ENCODE measurements around the gene CSRNP3. TPM values are rescaled to one million over a fixed set of nuclear protein-coding genes. Genes with fewer than 3 reads are reported as not detected.

Gene CSRNP3
- total RNA-seq, 1 experiment from 2014 or later: 1.3 TPM

DNA sequence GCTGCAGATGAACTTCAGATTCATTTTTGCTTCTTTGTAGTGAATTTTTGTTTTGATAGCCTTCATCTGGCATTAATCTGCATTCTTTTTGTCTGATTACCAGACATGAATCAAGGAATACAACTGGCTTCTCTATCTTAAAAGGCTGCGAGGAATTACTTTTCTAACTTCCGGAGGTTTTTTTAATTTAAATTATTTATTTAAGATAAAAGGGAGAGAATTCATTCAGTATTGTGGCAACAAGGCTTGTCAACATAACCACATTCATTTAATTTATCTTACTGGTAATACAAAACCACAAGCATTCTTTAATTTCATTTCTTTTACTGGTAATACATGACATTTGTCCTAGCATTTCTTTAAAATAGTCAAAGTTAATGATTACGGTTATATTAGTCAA is 36.0 kb downstream of the CSRNP3 start:
- POLR2A ChIA-PET: no interaction called here
- Mint-ChIP-seq H3K27me3 (ENCODE audit: insufficient read depth, unreplicated experiment) (peaks cover 2% of the 10 kb centered on the region), H3K27ac (ENCODE audit: unreplicated experiment) (no peak overlapping the region), H3K4me1 (ENCODE audit: low read depth, unreplicated experiment) (no peaks in the 10 kb centered on the region), H3K9me3 (ENCODE audit: unreplicated experiment) (no peaks in the 10 kb centered on the region), H3K4me3 (ENCODE audit: unreplicated experiment) (no peak overlapping the region), H3K36me3 (ENCODE audit: insufficient read depth, unreplicated experiment) (no peaks in the 10 kb centered on the region)
- DNase-seq: no peak
- CTCF ChIA-PET: no interaction called here
- TF ChIP-seq, protein P1, sequence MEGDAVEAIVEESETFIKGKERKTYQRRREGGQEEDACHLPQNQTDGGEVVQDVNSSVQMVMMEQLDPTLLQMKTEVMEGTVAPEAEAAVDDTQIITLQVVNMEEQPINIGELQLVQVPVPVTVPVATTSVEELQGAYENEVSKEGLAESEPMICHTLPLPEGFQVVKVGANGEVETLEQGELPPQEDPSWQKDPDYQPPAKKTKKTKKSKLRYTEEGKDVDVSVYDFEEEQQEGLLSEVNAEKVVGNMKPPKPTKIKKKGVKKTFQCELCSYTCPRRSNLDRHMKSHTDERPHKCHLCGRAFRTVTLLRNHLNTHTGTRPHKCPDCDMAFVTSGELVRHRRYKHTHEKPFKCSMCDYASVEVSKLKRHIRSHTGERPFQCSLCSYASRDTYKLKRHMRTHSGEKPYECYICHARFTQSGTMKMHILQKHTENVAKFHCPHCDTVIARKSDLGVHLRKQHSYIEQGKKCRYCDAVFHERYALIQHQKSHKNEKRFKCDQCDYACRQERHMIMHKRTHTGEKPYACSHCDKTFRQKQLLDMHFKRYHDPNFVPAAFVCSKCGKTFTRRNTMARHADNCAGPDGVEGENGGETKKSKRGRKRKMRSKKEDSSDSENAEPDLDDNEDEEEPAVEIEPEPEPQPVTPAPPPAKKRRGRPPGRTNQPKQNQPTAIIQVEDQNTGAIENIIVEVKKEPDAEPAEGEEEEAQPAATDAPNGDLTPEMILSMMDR (IDR thresholded peaks at IDR 0.05; ENCODE audit: insufficient read depth in 1 of 2, low read depth in 1 of 2, low read length in 1 of 2, severe bottlenecking in 1 of 2, unreplicated experiment in 1 of 2): no peak
- Histone ChIP-seq H3K4me3 (ENCODE audit: low read depth, low read length) (no peak overlapping the region), H3K36me3 (ENCODE audit: control insufficient read depth, insufficient read depth, low read length) (no peaks in the 10 kb centered on the region), H3K4me1 (peaks cover 7% of the 10 kb centered on the region; the same call in 1 of the 2 replicates), H3K27me3 (replicated peaks; ENCODE audit: control insufficient read depth, insufficient read depth, low read length) (no peaks in the 10 kb centered on the region), H3K9me3 (no peaks in the 10 kb centered on the region)
- intact Hi-C loops (cut with micrococcal nuclease; ENCODE audit: unreplicated experiment): no loop called here
- BruUV-seq (replicated peaks): no TSS peak

DNA sequence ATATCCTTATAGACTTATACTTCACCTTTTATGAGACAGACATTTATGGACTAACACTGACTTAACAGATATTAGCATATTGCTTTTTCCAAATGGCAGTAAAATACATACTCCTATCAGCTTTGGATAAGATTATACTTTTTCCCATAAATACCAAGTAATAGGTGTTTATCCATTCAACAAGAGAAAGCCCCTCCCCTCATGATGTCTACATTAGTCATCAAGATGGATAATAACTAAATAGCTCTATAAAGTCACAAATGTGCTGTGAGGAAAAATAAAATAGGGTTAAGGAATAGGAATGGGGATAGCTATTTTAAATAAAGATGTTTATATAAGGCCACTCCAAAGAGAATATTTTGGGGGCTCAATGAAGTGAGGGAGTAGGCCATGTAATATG is 39.4 kb downstream of the CSRNP3 start:
- CTCF ChIA-PET: no interaction called here
- intact Hi-C loops (cut with micrococcal nuclease; ENCODE audit: unreplicated experiment): no loop called here
- peaks cover 2% of the 10 kb centered on the region for H3K27me3 Mint-ChIP-seq (ENCODE audit: insufficient read depth, unreplicated experiment)
- H3K27ac Mint-ChIP-seq (ENCODE audit: unreplicated experiment): no peak overlapping the region
- Histone ChIP-seq H3K36me3 (ENCODE audit: control insufficient read depth, insufficient read depth, low read length) (no peaks in the 10 kb centered on the region), H3K9me3 (no peaks in the 10 kb centered on the region), H3K4me1 (peaks cover 7% of the 10 kb centered on the region; the same call in 1 of the 2 replicates), H3K4me3 (ENCODE audit: low read depth, low read length) (no peak overlapping the region), H3K27me3 (replicated peaks; ENCODE audit: control insufficient read depth, insufficient read depth, low read length) (no peaks in the 10 kb centered on the region)
- H3K4me3 Mint-ChIP-seq (ENCODE audit: unreplicated experiment): no peak overlapping the region
- H3K9me3 Mint-ChIP-seq (ENCODE audit: unreplicated experiment): no peaks in the 10 kb centered on the region
- POLR2A ChIA-PET: no interaction called here
- no TSS peak for BruUV-seq (replicated peaks)
- H3K4me1 Mint-ChIP-seq (ENCODE audit: low read depth, unreplicated experiment): no peaks in the 10 kb centered on the region
- TF ChIP-seq, protein P1 (IDR thresholded peaks at IDR 0.05; ENCODE audit: insufficient read depth in 1 of 2, low read depth in 1 of 2, low read length in 1 of 2, severe bottlenecking in 1 of 2, unreplicated experiment in 1 of 2): no peak
- DNase-seq: no peak
- H3K36me3 Mint-ChIP-seq (ENCODE audit: insufficient read depth, unreplicated experiment): no peaks in the 10 kb centered on the region

DNA sequence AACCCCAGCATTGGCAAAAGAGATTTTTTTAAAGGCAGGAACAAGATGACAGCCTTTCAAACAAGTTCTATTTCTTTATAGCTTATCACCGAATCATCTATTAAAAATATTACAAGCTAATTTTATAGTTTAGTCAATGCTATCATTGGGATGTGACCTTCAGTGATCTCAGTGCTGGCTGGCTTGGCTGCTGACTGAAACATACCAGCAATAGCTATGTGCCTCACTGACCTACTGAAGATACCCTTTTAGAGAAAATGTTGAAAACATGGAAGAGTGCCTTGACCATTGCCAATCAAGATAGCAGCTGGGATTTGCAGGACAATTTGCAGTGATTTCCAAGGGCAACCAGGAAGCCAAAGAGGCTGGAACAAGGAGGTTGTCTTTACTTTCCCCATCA is 44.0 kb downstream of the CSRNP3 start:
- BruUV-seq (replicated peaks): no TSS peak
- intact Hi-C loops (cut with micrococcal nuclease; ENCODE audit: unreplicated experiment): no loop called here
- H3K36me3 Mint-ChIP-seq (ENCODE audit: insufficient read depth, unreplicated experiment): no peaks in the 10 kb centered on the region
- TF ChIP-seq, protein P1 (IDR thresholded peaks at IDR 0.05; ENCODE audit: insufficient read depth in 1 of 2, low read depth in 1 of 2, low read length in 1 of 2, severe bottlenecking in 1 of 2, unreplicated experiment in 1 of 2): no peak
- Histone ChIP-seq H3K27me3 (replicated peaks; ENCODE audit: control insufficient read depth, insufficient read depth, low read length) (no peaks in the 10 kb centered on the region), H3K4me3 (ENCODE audit: low read depth, low read length) (no peak overlapping the region), H3K4me1 (no peaks in the 10 kb centered on the region), H3K9me3 (no peaks in the 10 kb centered on the region), H3K36me3 (ENCODE audit: control insufficient read depth, insufficient read depth, low read length) (no peaks in the 10 kb centered on the region)
- ChIA-PET CTCF (no interaction called here), POLR2A (no interaction called here)
- H3K4me3 Mint-ChIP-seq (ENCODE audit: unreplicated experiment): no peak overlapping the region
- no peaks in the 10 kb centered on the region for H3K4me1 Mint-ChIP-seq (ENCODE audit: low read depth, unreplicated experiment)
- H3K27ac Mint-ChIP-seq (ENCODE audit: unreplicated experiment): no peak overlapping the region
- no peaks in the 10 kb centered on the region for H3K9me3 Mint-ChIP-seq (ENCODE audit: unreplicated experiment)
- no peak for DNase-seq
- peaks cover 2% of the 10 kb centered on the region for H3K27me3 Mint-ChIP-seq (ENCODE audit: insufficient read depth, unreplicated experiment)

All from Caco-2 (cell line).